Caco-2 (cell line): ENCODE data around the gene CYP2W1. TPM values are rescaled to one million over a fixed set of nuclear protein-coding genes. Genes with fewer than 3 reads are reported as not detected.

ENCODE experiments used
- BruUV-seq: library from RNA; stranded (reverse); fragments of 400-500 nt; replicated peaks from 2 replicates; lab custom pipeline; 2021; lab: Mats Ljungman, UMichigan
- CTCF ChIA-PET: fragments of 300-600 bp; sonication (Branson Sonifier 250); formaldehyde crosslinking; loops from one replicate; lab custom pipeline; 2022; ENCODE audit warnings: antibody characterized with exemption; lab: Charles Lee
- POLR2A ChIA-PET: fragments of 300-600 bp; sonication (Branson Sonifier 250); formaldehyde crosslinking; loops from one replicate; lab custom pipeline; 2022; ENCODE audit warnings: antibody characterized with exemption; lab: Charles Lee
- DNase-seq, 2 experiments: peaks; one replicate each; pipeline versions ENCODE4 v3.0.0 to v3.0.0-alpha.2; 2020 to 2022
- H3K27me3 ChIP-seq: replicated peaks from 2 replicates; pipeline ENCODE4 v1.6.0; 2011; ENCODE audit warnings: low read length; ENCODE audit not compliant: control insufficient read depth, insufficient read depth
- H3K36me3 ChIP-seq: 2 replicates; pipeline ENCODE4 v1.5.1; 2011; ENCODE audit warnings: low read length; ENCODE audit not compliant: control insufficient read depth, insufficient read depth
- H3K4me1 ChIP-seq: fragments of 250-450 bp; sonication (Bioruptor Pico); 2 replicates; pipeline ENCODE4 v1.5.1; 2020; ENCODE audit warnings: mild to moderate bottlenecking
- H3K4me3 ChIP-seq: 2 replicates; pipeline ENCODE4 v1.5.1; 2011; ENCODE audit warnings: low read depth, mild to moderate bottlenecking, control low read depth, low read length
- H3K9me3 ChIP-seq: fragments of 250-450 bp; sonication (Bioruptor Pico); 2 replicates; pipeline ENCODE4 v1.5.1; 2020; ENCODE audit warnings: mild to moderate bottlenecking, moderate library complexity
- H3K27ac Mint-ChIP-seq: one replicate; pipeline ENCODE4 v1.8.0; 2022; ENCODE audit warnings: mixed read lengths; ENCODE audit not compliant: unreplicated experiment
- H3K27me3 Mint-ChIP-seq: one replicate; pipeline ENCODE4 v1.8.0; 2022; ENCODE audit warnings: mixed read lengths; ENCODE audit not compliant: insufficient read depth, unreplicated experiment
- H3K36me3 Mint-ChIP-seq: one replicate; pipeline ENCODE4 v1.8.0; 2022; ENCODE audit warnings: mild to moderate bottlenecking, mixed read lengths; ENCODE audit not compliant: insufficient read depth, unreplicated experiment
- H3K4me1 Mint-ChIP-seq: one replicate; pipeline ENCODE4 v1.8.0; 2022; ENCODE audit warnings: low read depth, mixed read lengths; ENCODE audit not compliant: unreplicated experiment
- H3K4me3 Mint-ChIP-seq: one replicate; pipeline ENCODE4 v1.8.0; 2022; ENCODE audit warnings: mild to moderate bottlenecking, moderate library complexity, mixed read lengths; ENCODE audit not compliant: unreplicated experiment
- H3K9me3 Mint-ChIP-seq: one replicate; pipeline ENCODE4 v1.8.0; 2022; ENCODE audit warnings: mixed read lengths; ENCODE audit not compliant: unreplicated experiment
- CTCF ChIP-seq, 2 experiments: fragments of 200-600 bp in 1 of 2; IDR thresholded peaks; 1 replicate in 1 of 2; 2 replicates in 1 of 2; pipeline versions ENCODE4 v1.5.1 to v1.8.0; 2011 to 2022; ENCODE audit warnings: antibody characterized with exemption in 1 of 2, control low read depth in 1 of 2, inconsistent platforms in 1 of 2, low read depth in 1 of 2, low read length in 1 of 2, mild to moderate bottlenecking in 1 of 2, moderate library complexity in 1 of 2; ENCODE audit not compliant: insufficient read depth in 1 of 2, severe bottlenecking in 1 of 2, unreplicated experiment in 1 of 2
- intact Hi-C: fragments of 100-400 bp; cut with micrococcal nuclease; formaldehyde crosslinking; loops from one replicate; pipeline ENCODE4 v1.10.0; 2022; ENCODE audit not compliant: unreplicated experiment
- total RNA-seq: library from RNA; stranded (reverse); gene quantifications from 2 replicates; pipeline ENCODE4 v1.2.3, GENCODE V29; 2022

CYP2W1 gene
- total RNA-seq, 1 experiment from 2014 or later, result 24.0 TPM

- intact Hi-C loops, result no loop called here
- DNase-seq, result no peak
- Mint-ChIP-seq H3K27ac (no peak overlapping the region), H3K36me3 (peaks cover 18% of the 10 kb centered on the region), H3K4me3 (no peak overlapping the region), H3K9me3 (no peaks in the 10 kb centered on the region), H3K27me3 (no peaks in the 10 kb centered on the region), H3K4me1 (no peaks in the 10 kb centered on the region)
- POLR2A ChIA-PET, result no interaction called here
- Histone ChIP-seq H3K27me3 (no peaks in the 10 kb centered on the region), H3K4me3 (no peak overlapping the region), H3K36me3 (no peaks in the 10 kb centered on the region), H3K9me3 (no peaks in the 10 kb centered on the region), H3K4me1 (peaks cover 21% of the 10 kb centered on the region)
- TF ChIP-seq CTCF (IDR thresholded peaks at IDR 0.05; ENCODE audit: insufficient read depth in 1 of 2, low read depth in 1 of 2, low read length in 1 of 2, severe bottlenecking in 1 of 2, unreplicated experiment in 1 of 2), result no peak
- CTCF ChIA-PET, result no interaction called here
- BruUV-seq, result no TSS peak
Measured at GRCh38 chr7:987909-988308, 4.9 kb downstream of the CYP2W1 start.

GRCh38 chr7:988426-988911, 5.5 kb downstream of the CYP2W1 start:
- H3K4me1 ChIP-seq, result peaks cover 21% of the 10 kb centered on the region
- H3K36me3 ChIP-seq, result no peaks in the 10 kb centered on the region
- H3K4me3 Mint-ChIP-seq, result no peak overlapping the region
- no peaks in the 10 kb centered on the region for H3K9me3 Mint-ChIP-seq
- H3K27me3 ChIP-seq, result no peaks in the 10 kb centered on the region
- DNase-seq, result no peak
- no peaks in the 10 kb centered on the region for H3K27me3 Mint-ChIP-seq
- intact Hi-C loops, result no loop called here
- ChIA-PET CTCF (interaction anchor here (0.5 kb wide), 1 partner anchor 196 kb away, joined by 3 read pairs; no protein-coding TSS in a partner anchor), POLR2A (no interaction called here)
- TF ChIP-seq CTCF (IDR thresholded peaks at IDR 0.05; ENCODE audit: insufficient read depth in 1 of 2, low read depth in 1 of 2, low read length in 1 of 2, severe bottlenecking in 1 of 2, unreplicated experiment in 1 of 2), result no peak
- H3K27ac Mint-ChIP-seq, result no peak overlapping the region
- H3K9me3 ChIP-seq, result no peaks in the 10 kb centered on the region
- H3K36me3 Mint-ChIP-seq, result peaks cover 24% of the 10 kb centered on the region
- H3K4me1 Mint-ChIP-seq, result no peaks in the 10 kb centered on the region
- H3K4me3 ChIP-seq, result no peak overlapping the region
- BruUV-seq, result no TSS peak

- Mint-ChIP-seq H3K27ac (no peak overlapping the region), H3K9me3 (no peaks in the 10 kb centered on the region), H3K27me3 (no peaks in the 10 kb centered on the region), H3K4me3 (no peak overlapping the region), H3K4me1 (no peaks in the 10 kb centered on the region), H3K36me3 (peaks cover 24% of the 10 kb centered on the region)
- intact Hi-C loops, result no loop called here
- H3K4me3 ChIP-seq, result no peak overlapping the region
- H3K9me3 ChIP-seq, result no peaks in the 10 kb centered on the region
- peaks cover 20% of the 10 kb centered on the region for H3K4me1 ChIP-seq
- CTCF ChIA-PET, result interaction anchor here (0.5 kb wide), 1 partner anchor 196 kb away, joined by 3 read pairs; no protein-coding TSS in a partner anchor
- POLR2A ChIA-PET, result no interaction called here
- no peaks in the 10 kb centered on the region for H3K36me3 ChIP-seq
- no peak for DNase-seq
- no peaks in the 10 kb centered on the region for H3K27me3 ChIP-seq
- no peak for TF ChIP-seq CTCF (IDR thresholded peaks at IDR 0.05; ENCODE audit: insufficient read depth in 1 of 2, low read depth in 1 of 2, low read length in 1 of 2, severe bottlenecking in 1 of 2, unreplicated experiment in 1 of 2)
- BruUV-seq, result no TSS peak
Measured at GRCh38 chr7:988963-989529, 6.1 kb downstream of the CYP2W1 start.
